Placental epithelial cell (primary cell): Measurements from ENCODE around the gene LZTS3. TPM values are rescaled to one million over a fixed set of nuclear protein-coding genes. Genes with fewer than 3 reads are reported as not detected.

Experiments
- total RNA-seq: library from RNA; depleted of rRNA; stranded (reverse); fragments of >200 nt; gene quantifications from 2 replicates; pipeline ENCODE4 v1.2.3, GENCODE V29; 2012

LZTS3 gene
- 6.1 and 6.7 TPM in 2 replicates for total RNA-seq

GRCh38 chr20:3172933-3173609 is at the start of gene LZTS3:
LZTS3 (minus strand) TSS chr20:3173549; CDS start chr20:3167163, 6,386 bp downstream.

GRCh38 chr20:3209257-3209945 is 36.1 kb upstream of the LZTS3 start, which contains the start of gene ITPA:
ITPA (plus strand) TSS chr20:3209498; CDS start chr20:3209552, 54 bp downstream.

GRCh38 chr20:3204124-3204794 is 30.9 kb upstream of the LZTS3 start, which contains the start of gene DDRGK1:
DDRGK1 (minus strand) TSS chr20:3204682; CDS start chr20:3204627, 55 bp downstream.

Other genes starting within 250 kb of the LZTS3 start
- 0.39 TPM in 1 of 2 replicates, not detected in the other for gene GNRH2, start 129.9 kb downstream of the LZTS3 start, total RNA-seq
- 21.6 and 27.7 TPM in 2 replicates for gene MRPS26, start 127.5 kb downstream of the LZTS3 start, total RNA-seq
- gene OXT, start 101.9 kb downstream of the LZTS3 start, total RNA-seq = not detected in 2 replicates
- gene AVP, start 88.8 kb downstream of the LZTS3 start, total RNA-seq = not detected in 2 replicates
- 12.6 and 16.8 TPM in 2 replicates for gene FASTKD5, start 13.7 kb downstream of the LZTS3 start, total RNA-seq
- 6.3 TPM in 2 replicates for gene UBOX5, start 13.7 kb downstream of the LZTS3 start, total RNA-seq
- 16.1 and 17.3 TPM in 2 replicates for gene DDRGK1, start 31.1 kb upstream of the LZTS3 start, total RNA-seq
- 25.1 and 34.5 TPM in 2 replicates for gene ITPA, start 35.9 kb upstream of the LZTS3 start, total RNA-seq
- gene SLC4A11, start 65.6 kb upstream of the LZTS3 start, total RNA-seq = 1.6 and 2.2 TPM in 2 replicates
- 14.1 and 15.9 TPM in 2 replicates for gene DNAAF9, start 234.1 kb upstream of the LZTS3 start, total RNA-seq